Measurements from ENCODE around the gene ATP8A2.

The ATP8A2 gene

DNA sequence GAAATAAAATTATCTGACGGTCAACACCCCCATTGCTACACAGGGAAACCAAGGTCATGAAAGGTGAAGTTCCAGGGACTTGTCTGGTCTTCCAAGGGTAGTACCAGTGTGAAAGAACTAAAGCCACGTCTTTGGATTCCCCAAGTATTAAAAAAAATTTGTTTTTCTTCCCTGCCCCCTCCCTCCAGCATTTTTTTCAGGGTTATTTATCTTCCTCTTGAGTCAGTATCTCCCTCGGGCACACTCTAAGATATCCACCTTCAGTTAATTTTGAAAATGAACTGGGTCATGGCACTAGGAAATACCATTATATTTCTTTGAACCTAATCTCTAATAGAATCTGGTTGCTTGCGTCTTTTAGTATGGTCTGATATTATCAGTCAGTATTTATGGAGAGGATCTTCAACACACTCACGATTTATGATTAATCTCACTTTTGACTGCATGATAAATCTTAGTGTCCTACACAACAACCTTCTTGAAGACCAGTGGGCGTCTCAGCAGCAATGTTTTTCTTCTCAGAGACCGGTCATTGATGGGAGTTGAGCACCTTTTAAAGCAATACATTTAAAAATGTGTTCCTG lies 9.1 kb downstream of the ATP8A2 start:
- DNase-seq: no peak

DNA sequence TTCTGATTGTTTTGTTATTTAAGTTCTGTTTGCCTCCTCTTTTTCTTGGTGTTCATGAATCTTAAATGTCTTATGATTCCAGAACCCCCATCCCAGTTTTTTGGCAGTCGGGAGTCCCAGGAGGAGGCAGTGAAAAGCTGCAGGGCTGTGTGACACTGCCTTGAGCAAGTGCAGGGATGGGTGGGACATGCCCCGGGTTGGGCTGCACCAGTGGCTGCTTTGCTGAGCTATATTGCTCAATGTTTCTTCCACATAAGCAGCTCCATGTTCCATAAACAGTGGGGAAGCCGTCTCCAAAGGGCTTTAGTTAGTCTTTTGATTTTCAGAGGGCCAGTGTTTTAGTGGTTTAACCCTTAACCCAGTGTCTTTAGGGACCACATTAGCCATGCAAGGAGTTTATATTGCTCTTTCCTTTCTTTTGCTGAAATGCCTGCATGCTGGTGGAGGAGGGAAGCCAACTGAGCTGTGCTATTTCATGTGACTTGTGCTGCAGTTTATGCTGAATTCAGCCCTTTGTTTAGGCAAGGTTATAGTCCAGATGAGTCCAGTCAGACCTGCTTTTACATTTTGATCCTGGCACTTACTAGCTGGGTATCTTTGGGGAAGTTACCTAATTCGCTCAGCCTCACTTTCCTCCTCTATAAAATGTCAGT lies 13.1 kb downstream of the ATP8A2 start:
- DNase-seq: no peak

DNA sequence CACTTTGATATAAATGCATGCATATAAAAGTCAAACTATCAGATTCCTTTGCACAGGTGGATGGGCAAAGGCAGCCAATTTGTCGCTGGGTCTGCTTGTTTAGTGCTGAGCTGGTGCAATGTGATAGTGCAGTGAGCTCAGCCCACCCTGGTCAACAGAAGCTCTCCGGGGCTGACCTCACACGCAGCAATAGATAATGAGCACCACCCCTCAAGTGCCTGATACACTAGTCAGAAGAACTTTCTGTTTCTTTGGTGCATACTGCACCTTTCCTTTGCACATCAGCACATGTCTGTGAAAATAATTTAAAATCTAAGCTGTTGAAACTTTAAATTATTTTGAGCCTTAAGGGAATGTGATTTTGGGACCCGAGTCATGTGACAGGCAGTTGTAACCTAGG lies 20.2 kb downstream of the ATP8A2 start:
- DNase-seq: no peak

DNA sequence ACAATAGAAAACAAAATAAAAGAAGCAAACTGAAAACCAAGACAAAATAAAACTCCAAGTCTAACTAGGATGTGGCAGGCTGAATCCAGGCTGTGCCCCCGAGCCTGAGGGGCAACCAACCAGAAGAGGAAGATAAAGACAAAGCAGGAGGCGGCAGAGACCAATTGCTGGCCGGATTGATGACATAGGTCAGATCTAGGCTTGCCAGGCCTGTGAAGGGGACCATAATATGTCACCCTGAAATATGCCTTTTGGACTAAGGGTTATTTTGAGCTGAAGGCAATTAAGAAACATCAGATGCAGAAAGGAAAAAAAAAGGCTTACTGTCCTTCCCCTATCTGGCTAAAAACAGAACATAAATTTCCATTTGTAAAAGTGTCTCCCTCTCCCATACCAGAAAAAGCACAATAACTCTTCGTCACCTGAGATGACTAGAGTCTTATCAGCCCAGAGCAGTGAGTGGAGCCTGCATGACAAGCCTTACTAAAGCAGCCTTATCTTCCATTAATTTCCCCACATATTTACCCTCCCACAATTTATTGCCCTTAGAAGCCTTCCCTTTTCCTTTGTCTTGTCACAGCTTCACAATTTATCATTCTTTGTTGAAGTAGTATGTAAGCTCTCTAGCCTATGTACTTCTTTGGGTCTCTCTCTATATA lies 22.8 kb downstream of the ATP8A2 start:
- no peak for DNase-seq

- no peak for DNase-seq
Measured at GRCh38 chr13:25397763-25398162, 26.0 kb downstream of the ATP8A2 start.

GRCh38 chr13:25400925-25401324 lies 29.2 kb downstream of the ATP8A2 start:
- DNase-seq: no peak

DNA sequence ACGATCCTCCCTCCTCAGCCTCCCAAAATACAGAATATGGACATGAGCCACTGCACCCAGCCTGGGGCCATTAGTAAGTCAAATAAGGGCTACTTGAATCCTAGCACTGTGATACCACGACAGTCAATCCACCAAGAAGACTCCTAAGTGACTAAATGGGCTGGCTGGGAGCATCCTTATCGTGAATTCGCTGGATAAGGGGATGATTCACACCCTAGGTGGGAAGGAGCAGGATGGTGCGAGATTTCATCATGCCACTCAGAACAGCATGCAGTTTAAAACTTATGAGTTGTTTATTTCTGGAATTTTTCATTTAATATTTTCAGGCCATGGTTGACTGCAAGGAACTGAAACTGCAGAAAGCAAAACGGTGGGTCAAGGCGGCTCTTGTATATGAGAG lies 30.2 kb downstream of the ATP8A2 start:
- peak in 2 of 56 donors; percentile 2 to 17 for DNase-seq

- no peak for DNase-seq
Measured at GRCh38 chr13:25406377-25406776, 34.6 kb downstream of the ATP8A2 start.

GRCh38 chr13:25409938-25410337 lies 38.2 kb downstream of the ATP8A2 start:
- no peak for DNase-seq

GRCh38 chr13:25415241-25415640 lies 43.5 kb downstream of the ATP8A2 start:
- DNase-seq: no peak

DNA sequence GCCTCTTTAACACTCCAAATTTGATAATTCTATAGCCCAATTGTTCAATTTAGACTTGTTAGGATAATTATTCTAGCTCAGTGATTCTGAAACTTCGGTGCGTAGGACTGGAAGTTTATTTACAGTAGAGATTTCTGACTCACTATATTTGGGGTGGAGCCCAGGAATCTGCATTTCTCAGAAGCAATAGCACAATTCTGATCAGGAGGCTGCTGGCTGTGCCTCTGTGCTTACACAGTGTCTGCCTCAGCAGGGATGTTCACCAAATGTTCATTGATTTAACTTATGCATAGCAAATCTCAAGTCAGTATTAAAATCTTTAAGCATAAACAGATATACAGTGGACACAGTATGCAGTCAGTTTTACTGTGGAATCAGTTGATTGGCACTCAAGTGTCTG lies 45.8 kb downstream of the ATP8A2 start:
- DNase-seq: no peak

DNA sequence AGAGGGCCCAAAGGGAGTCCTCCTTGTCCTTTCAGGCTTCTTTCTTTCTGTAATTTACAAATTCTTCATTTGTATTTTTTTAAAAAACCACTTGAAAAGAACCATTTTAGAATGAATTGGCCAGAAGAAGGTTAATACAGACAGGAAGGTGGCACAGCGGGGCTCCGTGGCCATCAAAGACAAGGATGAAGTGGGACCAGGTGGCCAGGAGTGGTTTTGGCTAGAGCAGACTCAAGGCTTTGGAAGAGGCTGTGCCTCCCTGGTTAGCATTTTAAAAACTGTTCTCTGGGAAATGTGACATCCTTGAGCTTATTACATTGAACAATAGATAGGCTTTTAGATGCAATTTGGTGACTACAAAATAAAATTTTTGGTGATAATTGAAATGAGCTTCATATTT lies 48.4 kb downstream of the ATP8A2 start:
- DNase-seq: no peak

GRCh38 chr13:25421612-25422011 lies 49.8 kb downstream of the ATP8A2 start:
- DNase-seq: no peak

DNA sequence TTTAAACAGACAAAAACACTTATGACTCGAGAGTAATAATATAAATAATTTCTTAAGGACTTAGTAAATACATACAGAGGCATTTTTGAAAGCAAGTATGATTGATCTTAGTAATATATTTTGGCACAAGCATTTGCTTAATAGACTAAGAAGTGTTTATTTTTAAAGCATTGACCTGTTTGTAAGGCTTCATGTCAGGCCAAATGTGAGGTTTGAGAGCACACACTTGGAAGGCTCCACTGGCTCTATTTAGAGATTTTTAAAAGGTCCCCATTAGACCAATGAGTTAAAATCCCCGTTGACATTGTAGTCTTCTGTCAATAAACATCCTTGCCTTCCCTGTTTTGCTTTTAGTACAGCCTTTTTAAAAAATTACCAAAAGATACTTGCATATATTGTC lies 50.4 kb downstream of the ATP8A2 start:
- DNase-seq: no peak

DNA sequence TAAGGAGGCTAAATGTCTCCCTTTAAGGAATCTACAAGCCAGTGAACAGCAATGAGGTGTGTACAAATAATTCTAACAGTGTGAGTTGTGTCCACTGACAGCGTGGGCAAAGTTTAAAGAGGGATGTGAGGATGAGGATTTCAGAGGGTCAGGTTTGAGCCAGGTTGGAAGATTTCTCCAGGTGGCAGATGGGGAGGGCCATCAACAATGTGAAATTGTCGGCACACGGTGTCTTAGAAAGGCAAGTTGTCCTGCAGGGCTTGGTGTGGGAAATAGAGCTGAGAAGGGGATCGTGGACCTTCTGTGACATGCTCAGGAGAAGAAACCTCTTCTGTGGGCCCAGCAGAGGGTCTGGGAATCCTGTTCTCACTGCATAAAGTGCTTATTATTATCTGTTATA lies 52.1 kb downstream of the ATP8A2 start:
- no peak for DNase-seq

DNA sequence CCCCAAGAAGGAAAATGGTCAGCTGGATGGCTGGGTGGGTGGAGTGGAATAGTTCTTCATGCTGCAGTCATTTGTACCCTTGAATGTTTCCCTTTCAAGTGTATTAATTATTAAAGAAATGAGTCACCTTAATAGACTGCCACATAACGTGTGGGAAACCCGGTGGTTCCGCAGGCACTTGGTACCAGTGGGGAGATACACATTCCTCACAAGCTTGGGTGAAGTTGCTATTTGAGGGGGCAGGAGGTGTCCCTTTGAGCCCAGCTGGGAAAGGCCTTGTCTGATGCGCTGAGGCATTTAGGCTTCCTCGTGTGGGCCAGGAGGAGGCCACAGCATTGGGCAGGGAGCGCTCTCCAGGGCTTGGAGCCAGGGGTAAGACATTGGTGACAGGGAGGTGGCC lies 57.7 kb downstream of the ATP8A2 start:
- DNase-seq: no peak

DNA sequence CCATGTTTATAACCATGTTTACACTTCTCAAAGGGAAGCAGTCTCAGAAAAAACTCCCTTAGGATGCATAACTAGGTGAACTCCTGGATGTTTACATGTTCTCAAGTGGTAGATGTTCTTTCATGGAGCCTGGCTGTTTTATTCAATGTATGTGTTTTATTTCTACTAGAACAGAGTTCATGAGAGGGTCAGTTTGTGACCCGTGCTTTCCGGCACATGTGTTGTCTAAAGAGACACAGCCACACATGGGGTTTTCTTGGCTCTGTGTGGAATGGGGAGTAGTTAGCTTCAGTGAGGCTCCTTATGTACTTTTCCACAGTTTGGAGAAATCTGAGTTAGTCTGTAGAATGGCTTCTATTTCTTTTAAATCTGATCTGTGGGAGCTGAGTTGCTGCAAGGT lies 60.9 kb downstream of the ATP8A2 start:
- DNase-seq: no peak

GRCh38 chr13:25440061-25440460 lies 68.3 kb downstream of the ATP8A2 start:
- DNase-seq: no peak

GRCh38 chr13:25446261-25446660 lies 74.5 kb downstream of the ATP8A2 start:
- no peak for DNase-seq

- no peak for DNase-seq
Measured at GRCh38 chr13:25447396-25447795, 75.6 kb downstream of the ATP8A2 start.

DNA sequence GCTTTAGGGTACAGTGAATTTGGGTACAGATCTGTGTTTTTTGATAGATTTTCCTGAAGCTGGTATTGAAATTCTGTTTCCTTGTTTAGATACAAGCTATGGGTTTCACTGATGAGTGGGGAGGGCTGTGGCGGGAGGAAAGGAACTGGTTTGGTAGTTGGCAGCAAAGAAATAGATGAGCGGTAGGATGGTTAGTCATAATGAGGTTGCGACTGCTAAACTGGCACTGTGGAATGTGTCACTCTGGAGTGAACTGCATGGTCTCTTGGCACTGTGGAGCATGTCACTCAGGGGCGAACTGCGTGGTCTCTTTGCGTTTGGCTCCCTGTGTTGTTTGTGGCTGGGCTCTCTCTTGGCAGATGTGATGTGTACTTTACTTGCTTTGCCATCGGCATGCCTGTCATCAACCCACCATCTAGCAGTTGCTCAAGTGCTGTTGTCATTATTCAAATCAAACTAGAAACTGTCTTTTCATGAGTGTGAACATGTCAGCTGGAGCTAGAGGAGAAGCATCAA lies 82.1 kb downstream of the ATP8A2 start:
- peak in 1 of 56 donors; percentile 5 for DNase-seq

DNA sequence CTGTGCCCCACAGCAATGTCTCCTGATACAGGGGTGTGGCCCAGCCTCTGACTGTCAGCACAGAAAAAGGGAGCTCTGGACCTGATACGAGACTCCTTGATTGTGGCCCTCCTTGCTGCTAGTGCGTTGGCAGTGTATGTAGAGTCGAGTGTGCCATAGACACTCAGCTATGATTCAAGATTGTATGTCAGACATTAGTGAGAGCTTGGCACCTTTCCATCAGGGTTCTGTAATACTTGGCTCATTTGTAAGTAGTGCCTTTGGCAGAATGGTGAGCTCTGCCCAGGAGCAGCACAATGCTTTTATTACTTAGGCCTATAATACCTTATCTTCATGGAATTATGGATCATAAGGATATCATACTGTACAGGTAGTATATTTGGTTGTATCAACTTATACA lies 83.4 kb downstream of the ATP8A2 start:
- peak in 2 of 56 donors; percentile 4 to 22 for DNase-seq

DNA sequence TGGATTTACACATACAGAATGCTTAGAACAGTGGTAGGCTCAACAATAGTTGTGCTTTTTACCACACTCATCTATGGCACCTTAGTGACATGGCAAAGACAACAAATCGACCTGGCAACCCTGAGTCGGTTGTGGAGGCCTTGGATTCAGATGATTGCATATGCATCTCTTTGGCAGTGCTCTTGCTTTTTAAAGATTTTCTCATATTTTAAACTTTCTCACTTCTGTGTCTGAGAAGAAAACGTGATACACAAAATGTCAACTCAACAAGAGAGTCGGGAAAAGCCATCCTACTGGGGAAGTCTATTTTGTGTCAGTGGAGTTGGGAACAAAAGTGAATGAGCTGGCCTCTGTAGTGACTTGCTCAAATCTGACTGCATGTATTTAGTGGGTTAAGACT lies 85.8 kb downstream of the ATP8A2 start:
- no peak for DNase-seq

All from nucleus accumbens (tissue), 56 donors.